ENCODE measurements around the gene RRN3.
"Not testable (repeated sequence)": the region's sequence is repeated elsewhere in the genome, so short reads cannot be mapped to it uniquely, and the experiment has no call there.

The RRN3 gene, protein sequence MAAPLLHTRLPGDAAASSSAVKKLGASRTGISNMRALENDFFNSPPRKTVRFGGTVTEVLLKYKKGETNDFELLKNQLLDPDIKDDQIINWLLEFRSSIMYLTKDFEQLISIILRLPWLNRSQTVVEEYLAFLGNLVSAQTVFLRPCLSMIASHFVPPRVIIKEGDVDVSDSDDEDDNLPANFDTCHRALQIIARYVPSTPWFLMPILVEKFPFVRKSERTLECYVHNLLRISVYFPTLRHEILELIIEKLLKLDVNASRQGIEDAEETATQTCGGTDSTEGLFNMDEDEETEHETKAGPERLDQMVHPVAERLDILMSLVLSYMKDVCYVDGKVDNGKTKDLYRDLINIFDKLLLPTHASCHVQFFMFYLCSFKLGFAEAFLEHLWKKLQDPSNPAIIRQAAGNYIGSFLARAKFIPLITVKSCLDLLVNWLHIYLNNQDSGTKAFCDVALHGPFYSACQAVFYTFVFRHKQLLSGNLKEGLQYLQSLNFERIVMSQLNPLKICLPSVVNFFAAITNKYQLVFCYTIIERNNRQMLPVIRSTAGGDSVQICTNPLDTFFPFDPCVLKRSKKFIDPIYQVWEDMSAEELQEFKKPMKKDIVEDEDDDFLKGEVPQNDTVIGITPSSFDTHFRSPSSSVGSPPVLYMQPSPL

DNA sequence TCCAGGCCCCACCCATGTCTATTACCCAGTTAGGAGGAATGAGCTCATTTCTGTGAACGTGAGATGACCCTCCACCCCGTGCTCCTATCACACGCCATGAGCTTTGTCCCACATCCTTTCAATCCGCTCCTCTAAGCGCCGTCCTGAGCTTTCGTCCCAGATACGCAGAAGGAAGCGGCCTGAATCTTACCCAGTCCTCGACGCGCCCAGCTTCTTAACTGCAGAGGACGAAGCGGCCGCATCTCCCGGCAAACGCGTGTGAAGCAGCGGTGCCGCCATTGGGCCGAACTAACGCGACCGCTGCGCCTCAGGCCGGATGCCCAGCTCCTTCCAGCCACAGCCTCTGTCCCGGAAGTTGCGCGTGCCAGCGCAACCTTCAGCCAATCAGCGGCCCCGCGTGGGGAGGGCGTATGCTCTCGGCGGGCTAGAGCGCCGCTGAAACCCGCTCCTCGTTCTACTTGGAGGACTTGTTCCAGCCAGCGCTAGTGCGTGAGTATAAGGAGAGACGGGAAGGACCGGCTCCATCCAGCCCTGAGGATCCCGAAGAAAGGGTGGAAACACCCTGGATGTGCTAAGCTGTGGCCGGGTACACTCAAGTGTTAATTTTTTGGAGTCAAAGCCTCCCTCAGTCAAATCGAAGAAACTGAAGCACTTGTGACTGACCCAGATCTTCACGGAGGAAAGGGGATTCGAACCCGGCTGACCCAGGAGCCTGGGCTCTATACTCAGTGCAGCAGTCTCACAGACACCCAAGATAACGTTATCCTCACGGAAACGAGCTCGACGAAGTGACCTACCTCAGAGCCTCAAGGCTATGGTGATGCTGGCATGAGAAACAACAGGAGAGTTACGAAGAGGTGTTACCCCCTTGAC, at the start of gene RRN3:
RRN3 (minus strand) TSS at position 318 of the 873 bp plus-strand sequence; CDS start at position 279, 39 bp downstream.
- peak; percentile 74 for DNase-seq (ENCODE audit: low read depth)

DNA sequence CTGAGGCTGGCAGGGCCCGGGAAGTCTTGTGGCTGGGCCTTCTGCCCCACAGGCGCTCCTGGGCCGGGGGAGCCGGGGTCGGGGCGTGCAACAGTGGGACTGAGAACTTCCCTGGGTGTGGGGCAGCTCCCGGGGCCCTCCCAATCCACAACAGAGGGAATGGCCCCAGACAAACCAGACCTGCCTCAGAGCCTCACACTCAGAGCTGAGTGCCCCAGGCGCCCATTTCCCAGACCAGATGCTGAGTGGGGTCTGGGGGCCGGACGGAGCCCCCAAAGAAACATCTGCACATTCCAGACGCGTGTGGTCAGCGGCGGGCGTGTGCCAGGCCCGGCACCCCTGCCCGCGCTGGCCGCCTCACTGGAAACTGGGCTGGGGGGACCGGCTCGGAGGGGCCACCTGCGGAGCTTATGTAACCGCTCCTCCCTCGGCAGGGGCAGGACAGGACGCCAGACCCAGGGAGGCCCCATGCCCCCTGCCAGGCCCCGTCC, 49.6 kb upstream of the RRN3 start:
- not testable (repeated sequence) for DNase-seq (ENCODE audit: low read depth)

DNA sequence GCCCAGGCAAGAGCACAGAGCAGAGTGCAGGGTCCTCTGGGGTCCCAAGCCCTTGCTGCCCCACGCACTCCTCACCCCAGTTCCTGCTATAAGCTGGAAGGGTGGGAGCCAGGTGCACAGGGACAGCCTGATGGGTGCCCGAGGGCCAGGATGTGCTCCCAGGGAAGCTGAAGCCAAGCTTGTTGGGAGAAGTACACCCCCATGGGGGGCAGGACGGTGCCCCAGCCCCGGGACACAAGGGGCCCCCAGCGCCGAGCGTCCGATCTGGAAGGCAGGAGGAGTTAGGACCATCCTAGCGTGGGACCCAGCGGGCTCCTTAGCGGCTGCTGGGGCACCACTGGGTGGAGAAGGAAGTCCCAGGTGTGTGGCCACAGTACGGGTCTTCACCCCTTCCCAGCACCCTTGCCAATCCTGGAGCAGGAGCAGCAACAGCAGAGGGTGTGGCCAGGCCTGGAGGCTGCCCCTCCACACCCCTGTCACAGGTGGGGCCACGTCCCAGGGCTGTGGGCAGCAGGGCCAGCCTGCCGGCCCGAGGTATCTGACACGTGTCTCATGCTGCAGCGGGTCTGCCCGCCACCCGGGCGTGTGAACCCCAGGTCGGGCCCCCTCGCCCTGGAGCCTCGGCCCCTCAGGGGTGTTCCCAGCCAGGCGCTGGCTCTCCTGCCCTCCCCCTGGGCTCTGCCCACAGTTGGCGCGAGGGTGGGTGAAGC, 49.0 kb upstream of the RRN3 start:
- not testable (repeated sequence) for DNase-seq (ENCODE audit: low read depth)

DNA sequence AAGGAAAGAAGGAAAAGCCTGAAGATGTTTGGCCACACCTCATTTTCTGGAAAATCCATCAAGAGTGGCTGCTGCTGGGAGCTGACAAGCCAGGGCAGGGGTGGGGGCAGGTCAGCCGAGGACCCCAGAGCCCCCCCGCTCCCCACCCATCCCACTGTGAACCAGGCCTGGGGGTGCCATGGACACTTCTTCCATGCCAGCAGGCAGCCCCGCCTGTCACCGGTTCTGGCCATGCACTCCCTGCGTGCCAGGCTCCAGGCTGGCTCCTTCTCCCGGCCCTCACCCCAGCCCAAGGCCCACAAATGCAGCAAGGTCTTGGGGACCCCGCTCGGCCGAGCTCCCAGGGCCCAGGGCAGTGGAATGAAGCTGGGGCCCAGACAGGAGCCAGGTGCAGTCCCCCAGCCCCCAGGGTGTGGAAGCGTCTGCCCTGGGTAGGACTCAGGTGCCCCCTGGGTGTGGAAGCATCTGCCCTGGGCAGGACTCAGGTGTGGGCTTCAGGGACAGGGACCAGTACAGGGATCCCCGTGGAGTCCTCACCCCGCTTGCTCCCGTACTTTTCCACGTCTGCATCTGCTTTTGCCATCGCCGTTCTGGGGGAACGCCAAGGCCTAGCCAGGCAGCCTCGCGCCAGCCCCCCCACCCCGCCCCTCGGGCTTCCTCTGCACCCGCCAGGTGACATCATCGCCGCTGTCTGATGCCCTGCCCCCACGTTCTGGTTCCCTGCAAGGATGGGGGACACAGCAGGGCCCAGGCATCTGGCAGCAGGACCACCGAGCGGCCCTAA, 48.2 kb upstream of the RRN3 start:
- not testable (repeated sequence) for DNase-seq (ENCODE audit: low read depth)

DNA sequence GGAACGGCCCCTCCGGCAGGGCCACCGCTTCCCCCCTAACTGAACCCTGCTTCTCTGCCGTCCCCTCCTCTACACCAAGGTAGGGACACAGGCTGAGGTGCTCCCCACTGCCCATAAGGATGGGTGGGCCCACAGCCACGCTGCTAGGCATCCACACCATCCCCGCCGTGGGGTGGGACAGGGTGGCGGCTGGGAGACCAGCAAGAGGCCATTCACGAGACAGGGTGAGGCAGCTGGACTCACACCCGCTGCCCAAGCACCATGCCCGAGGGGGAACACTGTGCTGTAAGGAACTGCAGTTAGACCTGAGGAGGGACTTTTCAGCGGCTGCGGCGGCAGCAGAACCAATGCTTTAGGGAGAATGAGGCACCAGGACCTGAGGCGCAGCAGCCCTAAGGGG, 47.5 kb upstream of the RRN3 start:
- DNase-seq (ENCODE audit: low read depth) = no peak

DNA sequence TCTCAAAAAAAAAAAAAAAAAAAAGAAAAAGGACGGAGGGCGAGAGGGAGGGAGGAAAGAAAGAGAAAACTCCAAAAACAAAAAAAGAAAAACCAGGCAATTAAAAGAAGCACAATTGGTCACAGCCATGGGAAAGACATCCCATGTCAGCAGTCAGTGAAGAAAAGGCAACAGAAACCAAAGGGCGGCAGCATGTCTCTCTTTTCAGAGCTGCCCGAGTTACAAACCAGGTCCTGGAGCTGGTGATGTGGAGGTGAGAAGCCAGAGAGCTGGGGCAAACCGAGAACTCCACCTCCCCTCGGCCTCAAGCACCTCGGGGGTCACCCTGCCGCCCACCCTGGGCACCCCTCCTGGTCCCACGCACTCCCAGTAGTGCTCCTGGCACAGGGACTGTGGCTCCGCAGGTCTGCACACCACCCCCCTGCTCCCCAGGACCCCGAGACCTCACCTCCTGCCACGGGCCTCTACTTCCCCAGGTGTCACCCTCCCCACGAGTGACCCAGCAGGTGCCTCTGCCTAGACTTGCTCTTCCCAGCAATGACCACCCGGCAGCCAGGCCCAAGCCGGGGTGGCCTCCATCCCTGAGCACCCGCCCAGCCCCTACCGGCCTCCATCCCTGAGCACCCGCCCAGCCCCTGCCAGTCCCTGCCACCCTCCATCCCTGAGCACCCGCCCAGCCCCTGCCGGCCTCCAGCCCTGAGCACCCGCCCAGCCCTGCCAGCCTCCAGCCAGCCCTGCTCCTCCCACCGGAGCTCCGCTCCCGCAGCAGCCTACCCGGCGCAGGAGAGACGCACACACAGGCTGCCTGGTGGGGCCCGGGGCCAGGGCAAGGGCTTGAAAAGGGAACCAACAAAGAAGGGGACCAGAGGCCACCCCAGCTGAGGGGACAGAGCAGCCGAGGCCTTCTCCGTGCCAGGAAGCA, 46.6 kb upstream of the RRN3 start:
- not testable (repeated sequence) for DNase-seq (ENCODE audit: low read depth)

DNA sequence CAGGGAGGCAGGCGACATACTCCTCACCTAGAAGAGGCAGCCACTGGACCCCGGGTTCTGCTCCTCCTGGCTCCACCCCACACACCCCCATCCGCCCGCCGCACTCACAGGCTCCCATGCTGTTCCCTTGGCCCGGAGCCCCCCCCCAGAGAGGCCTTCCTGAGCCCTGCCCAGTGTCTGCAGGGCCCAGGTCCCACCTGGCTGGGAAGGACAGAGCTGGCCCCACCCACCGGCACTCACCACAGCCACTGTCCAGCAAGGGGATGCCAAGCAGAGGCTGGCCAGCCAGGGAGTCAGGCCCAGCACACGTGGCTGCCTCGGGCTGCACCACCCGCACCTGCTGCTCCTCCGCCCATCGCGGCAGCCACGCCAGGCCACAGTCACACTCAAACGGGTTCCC, 43.4 kb upstream of the RRN3 start:
- not testable (repeated sequence) for DNase-seq (ENCODE audit: low read depth)

DNA sequence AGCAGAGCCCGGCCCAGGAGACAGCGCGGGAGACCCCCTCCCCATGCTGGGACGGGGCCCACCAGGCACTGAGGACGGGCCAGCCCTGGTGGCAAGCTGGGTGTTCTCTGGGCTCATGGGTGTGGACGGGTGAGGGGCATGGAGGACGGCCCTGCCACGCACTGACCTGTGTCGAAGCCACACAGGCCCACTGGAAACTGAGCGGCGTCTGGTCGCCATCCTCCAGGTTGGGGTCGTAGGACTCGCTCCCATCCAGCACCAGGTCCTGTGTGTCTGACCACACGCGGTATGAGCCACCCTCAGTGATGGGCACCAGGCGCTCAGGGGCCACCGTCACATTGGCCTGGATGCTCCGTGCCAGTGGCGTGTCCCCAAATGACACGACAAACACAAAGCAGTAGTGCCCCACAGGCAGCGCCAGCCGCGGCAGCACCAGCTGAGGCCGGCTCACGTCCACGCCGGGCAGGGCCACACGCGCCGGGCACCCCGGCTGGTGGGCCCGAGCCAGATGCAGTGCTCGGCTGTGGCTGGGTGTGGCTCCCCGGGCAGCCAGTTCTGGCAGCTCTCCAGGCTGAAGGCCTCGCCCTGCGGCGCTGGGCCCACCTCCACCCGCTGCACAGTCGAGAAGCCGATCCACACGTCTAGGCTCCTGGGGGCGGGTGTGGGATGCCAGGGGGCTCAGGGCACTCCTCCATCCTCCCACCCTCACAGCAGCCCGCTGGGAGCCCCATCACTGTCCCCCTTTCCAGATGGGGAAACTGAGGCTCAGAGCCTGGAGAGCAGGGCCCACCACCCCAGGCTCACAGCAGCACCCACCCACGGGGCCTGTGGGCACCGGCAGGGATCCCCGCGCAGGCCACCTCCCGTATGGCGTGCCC, 41.6 kb upstream of the RRN3 start:
- not testable (repeated sequence) for DNase-seq (ENCODE audit: low read depth)

DNA sequence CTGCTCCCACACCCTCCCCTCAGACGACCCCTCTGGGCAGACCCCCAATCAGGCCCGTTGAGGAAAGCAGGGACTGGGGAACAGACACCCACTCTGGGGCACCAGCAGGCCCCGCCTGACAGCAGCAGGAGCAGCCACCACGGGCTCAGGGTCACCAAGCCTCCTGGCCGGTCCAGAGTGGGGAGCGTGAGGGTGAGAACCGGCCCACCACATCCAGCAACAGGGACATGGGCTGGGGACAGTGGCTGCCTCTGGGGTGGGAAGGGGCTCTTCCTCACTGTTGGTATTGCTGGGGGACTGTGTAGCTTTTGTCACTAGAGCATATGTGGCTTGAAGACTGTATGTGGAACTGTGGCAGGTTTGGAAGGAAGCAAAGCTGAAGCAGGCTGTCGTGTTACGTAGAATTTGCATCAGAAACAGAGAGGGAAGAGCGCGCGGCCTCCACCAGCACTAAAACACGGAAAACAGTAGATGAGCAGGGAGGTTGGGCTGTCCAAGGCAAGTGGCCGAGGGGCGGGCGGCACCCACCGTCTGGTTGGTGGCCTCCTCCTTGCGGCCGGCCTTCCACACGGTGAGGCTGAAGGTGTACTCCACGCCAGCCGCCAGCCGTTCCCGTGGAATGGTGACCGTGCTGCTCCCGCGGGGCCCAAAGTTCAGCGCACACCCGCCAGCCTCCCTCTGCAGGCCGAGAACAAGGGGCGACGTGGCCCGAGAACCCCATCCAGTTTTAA, 40.8 kb upstream of the RRN3 start:
- not testable (repeated sequence) for DNase-seq (ENCODE audit: low read depth)

DNA sequence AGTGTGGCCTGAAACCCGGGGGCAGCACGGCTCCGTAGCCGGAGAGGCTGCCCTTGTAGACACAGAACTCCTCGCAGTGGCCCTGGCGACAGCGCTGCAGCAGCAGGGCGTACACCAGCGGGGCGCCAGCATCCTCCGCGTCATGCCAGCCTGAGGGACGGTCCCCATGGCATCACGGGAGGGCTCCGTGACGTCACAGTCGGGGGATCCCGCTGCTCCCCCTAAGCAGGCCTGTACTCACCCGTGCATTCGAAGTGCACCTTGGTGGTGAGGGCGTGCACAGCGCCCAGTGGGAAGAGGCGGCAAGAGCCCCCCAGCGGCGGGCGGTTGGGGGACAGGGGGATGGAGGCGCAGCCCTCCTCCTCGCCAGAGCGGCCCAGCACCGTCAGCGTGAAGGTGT, 39.5 kb upstream of the RRN3 start:
- not testable (repeated sequence) for DNase-seq (ENCODE audit: low read depth)

DNA sequence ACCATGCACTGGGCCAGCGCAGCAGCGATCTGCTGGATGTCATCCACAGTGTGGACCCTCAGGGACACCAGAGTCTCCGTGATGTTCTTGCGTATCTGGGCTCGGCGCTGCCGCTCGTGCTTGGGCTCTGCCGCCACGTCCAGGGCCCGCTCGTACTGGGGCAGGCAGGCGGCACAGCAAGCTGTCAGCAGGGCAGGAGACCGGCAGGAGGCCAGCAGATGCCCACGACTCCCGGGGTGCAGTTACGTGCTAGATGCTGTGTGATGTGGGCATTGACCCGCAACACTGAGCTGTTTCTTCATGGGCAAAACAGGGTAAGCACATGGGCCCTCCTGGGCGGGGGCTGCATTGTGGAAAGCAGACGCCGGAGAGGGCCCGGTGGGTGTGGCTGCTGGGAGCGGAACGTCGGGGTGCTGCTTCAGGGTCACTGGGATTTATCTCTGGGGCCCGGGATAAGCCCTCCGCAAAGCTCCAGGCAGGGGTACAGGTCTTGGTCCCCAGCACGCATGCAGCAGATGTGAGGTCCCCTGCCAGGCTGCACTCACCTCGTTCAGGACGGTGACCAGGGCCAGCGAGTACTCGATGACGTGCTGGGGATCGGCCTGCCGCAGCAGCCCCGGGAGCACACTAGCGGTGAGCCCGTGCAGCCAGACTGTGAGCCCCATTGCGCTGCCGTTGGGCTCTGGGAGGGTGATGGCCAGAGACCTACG, 38.8 kb upstream of the RRN3 start:
- not testable (repeated sequence) for DNase-seq (ENCODE audit: low read depth)

DNA sequence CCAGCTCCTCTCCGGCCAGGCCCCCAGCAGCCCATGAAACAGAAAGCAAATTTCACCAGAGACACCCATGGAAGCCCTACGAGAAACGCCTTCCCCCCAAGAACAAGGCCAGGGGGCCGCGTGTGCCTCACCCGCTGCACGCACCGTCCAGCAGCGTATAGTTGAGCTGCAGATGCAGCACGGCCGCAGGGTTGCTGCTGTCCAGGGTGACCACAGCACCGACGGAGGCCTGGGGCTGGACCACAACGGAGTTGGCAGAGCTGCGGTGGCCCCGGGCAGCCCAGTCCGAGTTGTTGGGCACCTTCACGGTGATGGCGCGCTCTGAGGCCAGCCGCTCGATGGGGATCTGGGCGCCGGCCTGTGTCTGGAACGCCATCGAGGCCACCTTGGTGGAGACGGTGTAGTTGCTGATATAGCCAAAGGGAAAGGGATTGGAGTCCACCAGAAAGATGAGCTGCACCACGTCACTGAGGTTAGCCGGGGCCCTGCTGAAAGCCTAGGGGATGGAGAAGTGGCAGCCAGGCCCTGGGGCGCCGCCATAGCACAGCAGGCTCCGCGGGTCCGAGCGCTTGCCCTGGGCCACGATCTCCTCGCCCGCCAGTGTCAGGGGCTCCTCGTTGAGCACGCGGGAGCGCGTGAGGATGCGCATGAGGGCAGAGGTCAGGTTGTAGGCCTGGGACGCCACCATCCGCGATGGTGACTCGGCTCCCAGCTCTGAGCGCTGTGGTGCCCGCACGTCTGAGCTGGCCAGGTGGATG, 37.0 kb upstream of the RRN3 start:
- not testable (repeated sequence) for DNase-seq (ENCODE audit: low read depth)

DNA sequence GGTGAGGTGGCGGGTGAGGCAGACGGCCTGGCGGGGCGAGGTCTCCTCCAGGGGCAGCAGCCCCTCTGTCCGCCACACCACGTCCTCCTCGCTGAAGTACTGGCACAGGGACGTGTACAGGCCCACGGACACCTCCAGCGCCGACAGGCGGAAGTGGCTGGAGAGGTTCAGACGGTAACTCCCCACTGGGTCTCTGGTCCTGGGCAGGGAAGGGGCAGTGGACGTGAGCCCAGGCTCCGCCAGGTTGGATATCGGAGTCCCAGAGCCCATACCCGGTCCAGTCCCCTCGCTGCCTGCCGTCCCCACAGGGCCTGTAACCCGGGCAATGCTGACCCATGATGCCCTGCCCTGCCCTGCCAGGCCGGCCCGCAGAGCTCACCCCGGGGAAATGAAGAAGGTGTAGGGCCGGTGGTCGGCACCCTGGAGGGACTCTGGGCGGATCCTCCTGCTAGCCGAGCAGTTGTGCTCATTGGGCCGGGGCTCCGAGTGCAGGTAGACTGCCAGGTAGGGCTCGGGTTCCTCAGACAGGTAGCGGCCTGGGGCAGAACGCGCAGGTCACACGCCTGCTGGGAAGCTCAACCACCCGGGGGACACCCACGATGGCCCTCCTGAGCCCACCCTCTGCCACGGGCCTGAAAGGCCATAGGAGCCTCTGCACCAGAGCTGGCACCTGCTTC, 36.3 kb upstream of the RRN3 start:
- DNase-seq (ENCODE audit: low read depth) = not testable (repeated sequence)

DNA sequence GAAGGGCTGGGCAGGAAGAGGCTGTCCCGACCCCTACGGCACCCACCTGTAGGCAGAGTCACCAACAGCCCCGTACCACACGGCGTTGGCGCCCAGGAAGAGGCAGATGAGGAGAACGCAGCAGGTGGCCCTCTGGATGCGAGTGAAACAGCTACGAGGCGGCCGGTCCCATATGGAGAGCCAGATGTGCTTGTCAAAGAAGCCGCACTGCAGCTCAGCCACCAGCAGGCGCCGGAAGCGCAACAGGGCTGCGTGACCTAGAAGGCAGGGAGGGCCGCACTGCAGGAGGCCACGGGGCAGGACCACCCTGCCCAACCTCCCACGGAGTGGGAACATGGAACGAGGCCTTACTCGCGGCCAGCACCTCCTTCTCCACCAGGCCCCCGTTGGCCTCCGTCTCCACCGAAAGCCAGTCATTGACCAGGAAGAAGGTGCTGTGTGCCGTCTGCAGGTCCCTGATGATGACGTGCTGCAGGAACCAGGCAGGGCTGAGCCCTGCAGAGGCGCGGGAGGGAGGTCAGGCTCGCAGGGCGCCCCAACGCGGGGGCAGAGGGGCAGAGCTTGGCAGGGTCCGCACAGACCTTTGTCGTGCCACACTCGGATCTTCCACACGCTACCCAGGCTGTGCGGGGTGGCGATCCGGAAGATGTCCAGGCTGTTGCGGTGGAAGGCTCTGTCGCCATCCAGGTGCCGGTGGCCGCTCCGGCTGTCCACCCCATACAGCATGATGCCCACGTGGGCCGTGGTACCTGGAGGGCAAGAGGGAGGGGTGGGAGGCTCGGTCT, 33.8 kb upstream of the RRN3 start:
- DNase-seq (ENCODE audit: low read depth) = not testable (repeated sequence)

DNA sequence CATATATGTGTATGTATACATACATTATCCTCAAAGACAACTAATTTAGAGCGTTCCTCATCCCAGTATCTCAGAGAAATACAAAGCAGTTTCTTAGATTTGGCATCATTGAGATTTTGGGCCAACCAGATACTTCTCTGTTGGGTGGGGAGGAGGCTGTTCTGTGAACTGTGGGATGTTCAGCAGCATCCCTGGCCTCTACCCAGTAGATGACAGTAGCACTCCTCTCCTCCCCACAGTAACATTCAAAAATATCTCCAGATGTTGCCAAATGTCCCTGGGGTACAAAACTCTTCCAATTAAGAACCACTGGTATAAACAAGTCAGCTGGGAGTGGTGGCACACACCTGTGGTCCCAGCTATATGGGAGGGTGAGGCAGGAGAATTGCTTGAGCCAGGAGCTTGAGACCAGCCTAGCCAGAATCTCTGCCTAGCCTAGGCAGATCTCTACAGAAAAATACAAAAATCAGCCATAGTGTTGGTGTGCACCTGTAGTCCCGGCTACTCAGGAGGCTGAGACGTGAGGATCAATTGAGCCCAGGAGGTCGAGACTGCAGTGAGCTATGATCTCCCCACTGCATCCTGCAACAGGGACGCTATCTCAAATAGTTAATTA, 6.4 kb upstream of the RRN3 start:
- DNase-seq (ENCODE audit: low read depth) = not testable (repeated sequence)

All from HS-27A (cell line).